GM10266 (cell line): ENCODE measurements around the gene ARHGAP40.

Experiments
- DNase-seq: peaks from one replicate; pipeline ENCODE4 v3.0.0; 2012; ENCODE audit errors: extremely low spot score
- CTCF ChIP-seq: IDR thresholded peaks from 2 replicates; pipeline ENCODE4 v1.5.1; 2012; ENCODE audit warnings: mild to moderate bottlenecking, low read depth; ENCODE audit not compliant: control insufficient read depth, insufficient read depth; ENCODE audit errors: missing control alignments

The ARHGAP40 gene

GRCh38 chr20:38623061-38623460 lies 21.5 kb downstream of the ARHGAP40 start:
- no peak for TF ChIP-seq CTCF
- no peak for DNase-seq

GRCh38 chr20:38624084-38624483 lies 22.5 kb downstream of the ARHGAP40 start:
- no peak for TF ChIP-seq CTCF
- no peak for DNase-seq

- TF ChIP-seq CTCF = no peak
- no peak for DNase-seq
Observed at GRCh38 chr20:38625896-38626295, 24.3 kb downstream of the ARHGAP40 start.

GRCh38 chr20:38626921-38627659 lies 25.5 kb downstream of the ARHGAP40 start:
- DNase-seq = no peak
- TF ChIP-seq CTCF = no peak

- DNase-seq = no peak
Observed at GRCh38 chr20:38628580-38629470, 27.2 kb downstream of the ARHGAP40 start.

GRCh38 chr20:38629979-38630378 lies 28.4 kb downstream of the ARHGAP40 start:
- no peak for DNase-seq
- no peak for TF ChIP-seq CTCF

More at GRCh38 chr20:38628580-38629470, 27.2 kb downstream of the ARHGAP40 start:
- no peak for TF ChIP-seq CTCF

- no peak for TF ChIP-seq CTCF
- no peak for DNase-seq
Observed at GRCh38 chr20:38630727-38631126, 29.1 kb downstream of the ARHGAP40 start.
